ENCODE measurements around the gene EFNA3.

Gene EFNA3

DNA sequence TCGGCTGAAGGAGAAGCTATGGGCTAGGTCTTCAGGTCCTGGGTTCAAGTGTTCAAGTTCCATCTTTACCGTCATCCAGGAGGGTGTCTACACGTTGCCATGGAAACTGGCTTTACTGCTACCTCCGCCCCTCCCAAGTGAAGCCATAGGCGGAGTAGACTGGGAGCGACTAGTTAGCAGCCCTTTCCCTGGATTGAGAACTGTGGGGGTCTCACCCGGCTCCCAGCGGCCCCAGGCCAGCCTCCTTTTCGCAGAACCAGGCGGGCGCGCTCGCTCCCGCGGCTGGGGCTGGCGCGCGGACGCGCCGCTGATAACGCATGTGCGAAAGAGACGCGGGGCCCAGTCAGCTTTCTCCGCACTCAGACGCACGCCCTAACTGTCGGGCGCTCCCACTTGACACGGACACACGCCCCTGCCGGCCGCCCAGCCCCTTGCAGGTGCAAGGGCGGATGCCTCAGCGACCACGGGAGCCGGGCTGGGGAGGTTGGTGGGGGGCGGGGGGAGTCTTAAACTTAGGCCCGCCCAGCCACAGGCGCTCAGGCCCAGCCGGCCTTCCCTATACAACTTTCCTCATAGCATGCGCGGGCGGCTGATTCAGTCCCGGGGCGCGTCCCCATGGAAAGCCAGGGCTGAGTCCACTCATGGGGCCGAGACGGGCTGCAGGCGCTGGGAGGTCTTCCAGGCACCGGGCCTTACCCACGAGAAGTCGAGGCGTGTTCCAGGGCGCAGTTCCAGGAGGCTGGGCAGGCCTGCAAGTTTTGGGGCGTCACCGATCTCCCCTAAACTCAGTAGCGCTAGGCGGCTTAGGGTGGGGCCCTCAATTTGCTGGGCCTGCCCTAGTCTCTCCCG lies 7.7 kb upstream of the EFNA3 start:
- peaks cover 1% of the 10 kb centered on the region for H3K36me3 Mint-ChIP-seq (ENCODE audit: low read depth)
- peak overlapping the region; percentile 42 for H3K4me3 Mint-ChIP-seq
- no peaks in the 10 kb centered on the region for H3K9me3 Mint-ChIP-seq
- no peaks in the 10 kb centered on the region for H3K27me3 Mint-ChIP-seq
- H3K27ac Mint-ChIP-seq: no peak overlapping the region
- DNase-seq (peak; percentile 78), ATAC-seq (peak; percentile 86)
- H3K4me1 Mint-ChIP-seq: peaks cover 15% of the 10 kb centered on the region

DNA sequence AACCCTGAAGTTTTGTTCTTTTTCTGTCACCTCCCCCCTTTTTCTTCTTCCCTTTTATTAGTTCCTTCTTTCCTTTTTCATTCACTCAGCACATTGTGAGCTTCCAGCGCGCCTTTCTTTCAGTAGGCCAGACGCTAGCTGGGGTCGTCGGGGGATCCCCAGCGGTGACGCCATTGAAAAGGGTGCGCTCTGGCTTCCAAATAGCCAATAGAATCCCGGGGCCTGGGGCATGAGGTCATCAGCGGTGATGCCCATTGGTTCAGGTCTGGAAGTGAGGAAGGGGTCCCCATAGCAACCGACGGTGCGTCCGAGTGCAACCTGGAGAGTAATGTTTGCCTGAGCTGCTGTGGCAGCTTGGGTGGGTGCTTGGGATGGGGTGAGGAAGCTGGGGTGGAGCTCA lies 6.9 kb upstream of the EFNA3 start:
- DNase-seq (no peak), ATAC-seq (no peak)
- H3K27ac Mint-ChIP-seq: no peak overlapping the region
- no peaks in the 10 kb centered on the region for H3K27me3 Mint-ChIP-seq
- peaks cover 15% of the 10 kb centered on the region for H3K4me1 Mint-ChIP-seq
- peaks cover 1% of the 10 kb centered on the region for H3K36me3 Mint-ChIP-seq (ENCODE audit: low read depth)
- no peaks in the 10 kb centered on the region for H3K9me3 Mint-ChIP-seq
- H3K4me3 Mint-ChIP-seq: peak overlapping the region; percentile 42

DNA sequence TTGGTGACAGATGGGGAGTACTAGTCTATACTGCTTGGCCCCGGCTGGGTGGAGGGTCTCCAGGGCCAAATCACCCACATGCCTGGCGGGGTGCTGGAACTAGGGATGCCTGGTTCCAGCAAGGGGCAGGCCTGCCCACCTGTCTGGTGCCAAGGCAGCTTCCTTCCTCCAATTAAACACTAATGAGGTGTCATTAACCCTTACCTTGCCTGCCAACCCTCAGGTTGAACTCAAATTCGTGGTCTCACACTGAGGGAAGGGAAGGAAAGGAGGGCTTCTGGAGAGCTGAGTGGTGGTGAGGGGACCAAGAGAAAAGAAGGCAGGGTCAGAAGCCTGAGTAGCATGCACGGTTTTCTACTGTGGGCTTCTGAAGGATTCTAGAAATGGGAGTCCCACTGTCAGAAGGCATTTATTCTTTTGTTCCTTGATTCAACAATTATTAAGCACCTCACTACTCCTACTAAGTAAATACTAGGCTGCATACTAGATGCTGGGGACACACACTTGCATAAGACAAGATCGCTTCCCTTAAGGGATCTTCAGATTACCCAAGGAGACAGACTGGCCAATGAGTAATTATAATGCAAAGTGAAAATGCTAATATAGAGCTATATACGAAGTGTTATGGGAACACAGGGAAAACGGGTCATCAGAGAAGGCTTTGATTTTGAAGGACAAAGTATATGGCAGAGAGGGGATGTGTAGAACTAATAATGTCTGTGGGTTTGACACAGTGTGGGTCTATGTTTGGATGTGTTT lies 5.9 kb upstream of the EFNA3 start:
- no peaks in the 10 kb centered on the region for H3K9me3 Mint-ChIP-seq

DNA sequence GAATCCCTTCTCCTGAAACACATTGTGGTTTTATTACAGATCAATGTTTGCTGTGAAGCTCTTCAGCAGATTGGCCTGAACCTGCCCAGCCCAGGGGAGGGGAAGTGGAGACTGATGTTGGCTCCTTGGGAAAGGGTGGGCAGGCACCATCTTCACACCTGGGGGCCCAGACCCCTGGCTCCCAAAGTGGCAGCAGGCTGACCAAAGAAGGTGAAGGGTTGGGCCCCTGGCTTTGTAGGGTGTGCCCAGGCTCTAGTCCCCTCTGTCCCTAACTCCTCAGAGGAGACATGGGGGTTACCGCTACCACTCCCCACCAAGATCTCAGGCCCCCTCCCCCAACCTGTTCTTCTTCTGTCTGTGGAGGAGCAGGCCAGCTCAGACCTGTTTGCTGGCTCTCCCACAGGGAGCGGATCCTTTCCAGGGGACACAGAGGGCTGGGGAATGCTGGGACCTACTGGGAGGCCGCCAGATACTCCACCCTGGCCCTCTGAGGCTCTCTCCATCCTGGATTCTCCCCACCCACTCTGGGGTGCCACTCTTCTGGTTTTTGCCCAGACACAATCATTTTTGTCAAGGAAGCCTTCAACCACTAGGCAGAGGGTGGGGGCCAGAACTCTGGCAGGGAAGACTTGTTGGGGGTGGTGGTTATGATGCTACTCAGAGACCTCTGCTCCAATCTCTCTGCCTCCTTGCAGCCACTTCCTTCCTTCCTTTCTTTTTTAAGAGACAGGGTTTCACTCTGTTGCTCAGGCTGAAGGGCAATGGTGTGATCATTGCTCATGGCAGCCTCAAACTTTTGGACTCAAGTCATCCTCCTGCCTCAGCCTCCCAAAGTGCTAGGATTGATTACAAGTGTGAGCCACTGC lies 5.0 kb upstream of the EFNA3 start:
- no peaks in the 10 kb centered on the region for H3K9me3 Mint-ChIP-seq
- ATAC-seq: no peak
- peaks cover 19% of the 10 kb centered on the region for H3K4me1 Mint-ChIP-seq
- H3K27ac Mint-ChIP-seq: no peak overlapping the region
- H3K4me3 Mint-ChIP-seq: no peak overlapping the region
- no peaks in the 10 kb centered on the region for H3K36me3 Mint-ChIP-seq (ENCODE audit: low read depth)
- no peak for DNase-seq
- H3K27me3 Mint-ChIP-seq: no peaks in the 10 kb centered on the region

More for the DNA sequence above, 5.9 kb upstream of the EFNA3 start:
- Mint-ChIP-seq H3K4me3 (no peak overlapping the region), H3K36me3 (ENCODE audit: low read depth) (peaks cover 1% of the 10 kb centered on the region), H3K27me3 (no peaks in the 10 kb centered on the region), H3K27ac (no peak overlapping the region), H3K4me1 (peaks cover 15% of the 10 kb centered on the region)
- ATAC-seq (no peak), DNase-seq (no peak)

DNA sequence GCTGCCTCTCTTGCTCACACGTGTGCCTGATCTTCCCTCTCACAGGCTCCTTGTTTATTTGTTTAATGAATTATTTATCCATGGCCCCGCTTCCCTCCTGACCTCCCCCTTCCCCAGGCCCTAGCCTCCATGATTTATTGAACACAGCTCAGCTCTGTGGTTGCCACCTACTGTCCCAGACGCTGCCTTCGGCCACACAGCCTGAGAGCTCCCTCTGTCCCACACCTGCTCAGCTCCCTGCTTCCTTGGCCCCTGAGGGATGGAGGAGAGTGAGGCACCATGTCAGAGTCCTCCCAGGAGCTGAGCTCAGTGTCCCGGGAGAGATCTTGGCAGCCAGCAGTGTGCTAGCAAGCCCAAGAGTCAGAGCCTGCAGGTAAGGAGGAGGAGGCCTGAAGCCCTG lies 3.1 kb upstream of the EFNA3 start:
- no peak for ATAC-seq
- H3K27me3 Mint-ChIP-seq: peaks cover 12% of the 10 kb centered on the region
- no peak overlapping the region for H3K4me3 Mint-ChIP-seq
- H3K4me1 Mint-ChIP-seq: peaks cover 26% of the 10 kb centered on the region
- no peaks in the 10 kb centered on the region for H3K36me3 Mint-ChIP-seq (ENCODE audit: low read depth)
- no peak overlapping the region for H3K27ac Mint-ChIP-seq
- DNase-seq: no peak
- no peaks in the 10 kb centered on the region for H3K9me3 Mint-ChIP-seq

DNA sequence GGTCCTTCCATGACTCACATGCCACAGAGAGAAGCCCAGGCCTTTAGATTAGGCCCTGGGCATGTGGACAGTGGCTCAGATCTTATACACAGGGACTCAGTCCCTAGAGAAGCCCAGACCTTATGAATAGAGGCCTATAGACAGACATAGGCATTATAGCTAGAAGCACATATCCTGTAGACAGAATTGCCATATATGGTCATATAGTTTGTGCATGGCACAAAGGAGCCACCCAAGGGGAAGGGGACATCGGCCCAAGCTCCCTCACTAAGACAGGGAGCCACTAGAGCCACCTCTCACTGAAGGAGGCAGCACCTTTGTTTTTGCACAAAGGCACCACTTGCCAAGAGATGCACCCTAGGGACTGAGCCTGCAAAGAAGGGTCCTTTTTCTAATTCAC lies 2.3 kb upstream of the EFNA3 start:
- no peak for ATAC-seq
- DNase-seq: no peak
- Mint-ChIP-seq H3K4me1 (peaks cover 27% of the 10 kb centered on the region), H3K27me3 (peaks cover 18% of the 10 kb centered on the region), H3K36me3 (ENCODE audit: low read depth) (no peaks in the 10 kb centered on the region), H3K4me3 (no peak overlapping the region), H3K27ac (no peak overlapping the region), H3K9me3 (no peaks in the 10 kb centered on the region)

DNA sequence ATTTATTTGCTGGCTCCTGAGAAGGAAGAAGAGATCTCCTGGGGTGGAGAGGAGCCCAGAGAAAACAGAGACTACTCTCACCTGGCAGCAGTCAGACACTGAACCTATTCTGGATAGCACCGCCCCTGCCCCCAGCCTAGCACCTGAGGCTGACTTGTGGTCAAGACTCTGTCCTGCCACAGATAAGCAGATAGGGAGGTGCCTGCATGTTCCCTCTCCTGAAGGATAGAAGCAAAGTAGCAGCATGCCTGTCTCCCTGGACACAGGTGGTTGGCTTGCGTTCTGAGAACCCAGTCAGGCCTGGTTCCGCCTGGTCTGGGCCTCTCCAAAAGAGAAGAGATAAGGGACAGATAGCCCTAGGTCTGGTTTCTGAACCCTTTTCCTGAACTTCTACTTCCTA lies 1.3 kb upstream of the EFNA3 start:
- Mint-ChIP-seq H3K27me3 (peaks cover 24% of the 10 kb centered on the region), H3K4me3 (no peak overlapping the region), H3K4me1 (peaks cover 31% of the 10 kb centered on the region), H3K36me3 (ENCODE audit: low read depth) (no peaks in the 10 kb centered on the region), H3K9me3 (no peaks in the 10 kb centered on the region), H3K27ac (no peak overlapping the region)
- DNase-seq: no peak
- no peak for ATAC-seq

DNA sequence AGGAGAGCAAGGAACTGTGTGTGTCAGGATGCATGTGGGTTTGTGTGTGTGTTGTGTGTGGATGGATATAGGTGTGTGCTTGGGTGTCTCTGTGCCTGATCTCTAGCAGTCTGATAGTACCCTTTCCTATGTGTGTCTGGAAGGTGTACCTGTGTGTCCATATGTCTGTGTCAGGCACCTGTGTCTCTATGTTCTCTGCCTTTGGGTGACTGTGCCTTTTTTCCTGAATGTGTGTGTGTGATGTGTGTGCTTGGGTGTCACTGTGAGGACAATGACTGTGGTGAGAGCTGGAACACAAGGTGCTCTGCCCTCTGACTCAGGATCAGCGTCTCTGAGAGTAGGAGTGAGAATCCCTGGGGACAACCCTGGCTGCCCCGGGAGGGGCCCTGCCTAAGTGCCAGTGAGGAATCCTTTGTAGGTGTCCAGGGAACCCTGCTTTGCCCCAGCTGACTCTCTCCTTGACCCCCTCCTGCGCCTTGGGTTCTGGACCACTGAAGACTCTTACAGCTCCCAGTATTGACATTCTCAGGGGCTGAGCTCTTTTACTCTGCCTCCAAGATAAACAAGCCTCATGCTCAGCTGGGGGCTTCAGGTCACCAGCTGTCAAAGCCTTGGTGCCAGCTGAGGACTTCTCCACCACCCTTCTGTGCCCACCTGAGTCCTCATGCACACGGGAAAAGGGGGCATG lies 735 bp upstream of the EFNA3 start:
- ATAC-seq (no peak), DNase-seq (no peak)
- no peaks in the 10 kb centered on the region for H3K9me3 Mint-ChIP-seq
- H3K27ac Mint-ChIP-seq: no peak overlapping the region
- H3K27me3 Mint-ChIP-seq: peaks cover 30% of the 10 kb centered on the region
- no peaks in the 10 kb centered on the region for H3K36me3 Mint-ChIP-seq (ENCODE audit: low read depth)
- peaks cover 34% of the 10 kb centered on the region for H3K4me1 Mint-ChIP-seq
- H3K4me3 Mint-ChIP-seq: no peak overlapping the region

DNA sequence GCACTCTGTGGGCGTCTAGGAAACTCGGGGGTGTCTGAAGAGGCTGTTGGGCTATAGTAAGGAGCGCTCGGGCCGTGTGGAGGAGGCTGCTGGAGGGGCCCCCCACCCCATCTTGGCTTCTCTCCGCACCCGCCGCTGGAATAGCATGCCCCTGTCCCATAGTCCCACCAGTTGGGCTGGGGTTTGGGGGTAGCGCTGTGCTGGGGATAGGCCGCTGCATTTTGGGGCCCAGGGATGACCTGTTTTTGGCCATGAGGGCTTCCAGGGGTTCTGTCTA lies 511 bp downstream of the EFNA3 start:
- ATAC-seq: no peak
- Mint-ChIP-seq H3K4me3 (peak overlapping the region; percentile 59), H3K27me3 (peaks cover 42% of the 10 kb centered on the region), H3K36me3 (ENCODE audit: low read depth) (no peaks in the 10 kb centered on the region), H3K4me1 (peaks cover 33% of the 10 kb centered on the region), H3K9me3 (no peaks in the 10 kb centered on the region), H3K27ac (no peak overlapping the region)
- DNase-seq: no peak

DNA sequence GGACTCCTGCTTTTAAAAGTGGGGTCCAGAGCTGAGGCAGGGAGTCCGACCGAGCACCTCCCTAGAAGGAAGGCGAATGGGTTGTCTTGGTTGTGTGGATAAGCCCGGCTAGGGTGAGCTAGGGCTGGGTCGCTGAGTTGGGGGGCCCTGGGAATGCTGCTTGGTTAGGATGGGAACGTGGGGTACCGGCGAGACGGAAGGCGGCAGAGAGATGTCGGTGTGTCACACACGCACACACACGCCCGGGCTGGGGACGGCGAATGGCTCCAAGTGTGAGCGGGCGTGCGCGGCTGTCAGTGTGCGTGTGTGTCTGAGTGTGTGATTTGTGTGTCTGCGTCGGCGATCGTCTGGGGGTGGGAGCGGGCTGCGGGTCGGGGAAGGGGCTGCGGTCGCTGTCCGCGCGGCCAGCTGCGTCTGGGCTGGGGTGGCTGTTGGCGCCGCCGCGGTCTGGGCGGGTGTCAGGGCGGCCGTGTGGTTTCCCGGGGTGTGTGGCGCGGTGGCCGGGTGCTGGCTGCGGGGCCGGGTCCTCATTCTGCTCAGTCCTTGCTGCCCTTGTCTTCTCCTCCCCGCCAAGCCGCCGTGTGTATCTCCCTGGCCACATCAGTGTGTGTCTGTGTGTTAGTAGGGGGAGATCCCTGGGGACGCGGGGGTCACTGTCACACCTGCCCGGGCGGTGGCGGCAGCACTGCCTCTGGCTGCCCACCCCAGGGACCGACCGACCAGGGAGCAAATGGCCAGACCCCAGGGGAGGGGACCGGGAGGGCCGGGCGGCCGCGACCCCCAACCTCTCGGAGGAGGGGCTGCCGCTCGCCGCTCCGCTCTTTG lies 1.1 kb downstream of the EFNA3 start:
- H3K4me1 Mint-ChIP-seq: peaks cover 38% of the 10 kb centered on the region
- no peaks in the 10 kb centered on the region for H3K9me3 Mint-ChIP-seq
- ATAC-seq (no peak), DNase-seq (no peak)
- no peaks in the 10 kb centered on the region for H3K36me3 Mint-ChIP-seq (ENCODE audit: low read depth)
- peak overlapping the region; percentile 67 for H3K27ac Mint-ChIP-seq
- peaks cover 45% of the 10 kb centered on the region for H3K27me3 Mint-ChIP-seq
- peak overlapping the region; percentile 59 for H3K4me3 Mint-ChIP-seq

DNA sequence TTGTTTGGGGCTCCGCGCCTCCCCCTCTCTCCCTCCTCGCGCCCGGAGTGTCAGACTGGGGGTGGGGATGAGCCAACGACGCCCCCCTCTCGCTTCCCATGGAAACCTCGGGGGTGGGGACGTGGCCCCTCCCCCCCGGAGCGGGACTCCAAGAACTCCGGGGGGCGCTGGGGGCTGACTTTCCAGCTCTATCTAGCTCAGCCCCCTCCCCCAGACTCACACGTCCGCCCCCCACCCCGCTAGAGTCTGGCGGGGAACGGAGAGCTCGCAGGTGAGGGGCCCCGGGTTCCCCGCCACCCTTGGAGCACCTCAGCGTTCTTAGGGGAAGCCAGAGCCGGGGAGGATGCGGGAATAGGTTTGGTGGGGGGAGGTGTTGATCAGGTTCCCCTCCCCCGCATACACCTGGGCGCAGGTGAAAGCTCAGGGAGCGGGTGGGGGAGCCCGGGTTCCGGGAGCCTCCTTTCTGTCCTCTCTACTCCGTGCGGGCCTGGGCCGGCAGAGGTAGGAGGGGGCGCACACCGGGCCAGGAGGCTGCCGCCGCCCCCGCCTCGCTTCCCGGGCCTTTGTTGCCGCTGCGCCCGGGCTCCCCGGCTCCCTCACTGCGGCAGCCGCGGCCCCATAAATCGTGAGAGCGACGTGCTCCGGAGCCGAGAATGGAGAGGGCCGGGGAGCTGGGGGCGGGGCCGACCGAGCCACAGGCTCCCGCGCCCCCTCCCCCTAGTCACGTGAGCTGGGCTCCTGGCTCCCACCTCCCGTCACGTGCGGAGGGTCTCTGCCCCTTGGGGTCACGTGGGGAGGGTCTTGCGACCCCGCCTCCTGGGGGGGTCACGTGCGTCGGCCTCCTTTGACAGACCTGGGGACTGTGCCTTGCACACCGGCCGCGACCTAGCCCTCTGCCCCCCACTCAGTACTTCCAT lies 1.9 kb downstream of the EFNA3 start:
- DNase-seq: no peak
- Mint-ChIP-seq H3K27me3 (peaks cover 45% of the 10 kb centered on the region), H3K9me3 (no peaks in the 10 kb centered on the region), H3K4me1 (peaks cover 42% of the 10 kb centered on the region), H3K36me3 (ENCODE audit: low read depth) (no peaks in the 10 kb centered on the region), H3K27ac (no peak overlapping the region), H3K4me3 (peak overlapping the region; percentile 43)
- no peak for ATAC-seq

DNA sequence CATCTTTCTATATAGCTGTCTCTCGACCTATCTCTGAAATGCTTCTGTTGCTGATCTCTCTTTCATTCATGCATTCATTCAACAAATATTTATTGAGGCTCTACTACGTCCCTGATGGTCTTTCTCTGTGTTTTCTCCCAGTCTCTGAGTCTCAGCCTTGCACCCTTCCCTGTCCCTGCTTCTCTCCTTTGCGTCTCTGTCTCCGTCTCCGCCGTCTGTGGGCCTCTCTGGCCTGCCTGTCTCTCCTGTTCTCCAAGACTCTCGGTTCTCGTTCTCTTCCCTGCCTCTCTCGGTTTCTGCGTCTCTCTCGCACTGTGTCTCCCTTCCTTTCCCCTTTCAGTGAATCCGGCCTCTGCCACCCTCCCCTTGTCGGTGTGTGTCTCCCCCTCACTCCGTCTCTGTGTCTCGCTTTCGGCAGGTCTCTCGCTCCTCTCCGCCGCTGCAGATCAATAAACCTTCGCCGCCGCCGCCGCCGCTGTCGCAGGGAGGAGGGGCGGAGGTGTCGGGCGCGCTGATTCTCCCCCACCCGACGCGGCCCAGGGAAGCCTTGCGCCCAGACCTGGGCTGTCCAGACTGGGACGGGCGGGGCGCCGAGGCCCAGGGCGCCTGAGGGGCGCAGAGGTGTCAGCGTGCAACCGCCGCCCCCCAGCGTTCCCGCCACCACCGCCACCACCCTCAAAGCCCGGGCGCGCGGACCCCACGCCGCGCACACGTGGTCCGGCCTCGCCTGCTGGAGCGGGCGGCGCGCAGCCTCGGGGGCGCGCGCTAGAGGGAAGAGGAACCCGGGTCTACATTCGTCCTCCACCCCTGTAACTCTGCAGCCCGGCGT lies 3.0 kb downstream of the EFNA3 start:
- H3K4me1 Mint-ChIP-seq: peaks cover 49% of the 10 kb centered on the region
- H3K27ac Mint-ChIP-seq: peak overlapping the region; percentile 5
- DNase-seq: peak; percentile 34

More for the DNA sequence above, 3.0 kb downstream of the EFNA3 start:
- peak overlapping the region; percentile 43 for H3K4me3 Mint-ChIP-seq
- H3K36me3 Mint-ChIP-seq (ENCODE audit: low read depth): no peaks in the 10 kb centered on the region
- H3K9me3 Mint-ChIP-seq: no peaks in the 10 kb centered on the region
- peaks cover 45% of the 10 kb centered on the region for H3K27me3 Mint-ChIP-seq
- no peak for ATAC-seq

Measured in activated naive CD8-positive, alpha-beta T cell treated with anti-CD3 and anti-CD28 coated beads, Interleukin-2, amount 50 U/mL, for 24 hours (primary cell).